Fibroblast of lung (primary cell): ENCODE data around the gene CORO7. TPM values are rescaled to one million over a fixed set of nuclear protein-coding genes. Genes with fewer than 3 reads are reported as not detected.

Experiments used
- DNase-seq, 2 donors: peaks; one replicate each; pipeline versions ENCODE4 v3.0.0 to v3.0.0-alpha.2; 2010; ENCODE audit warnings: low read depth in 2 of 2
- H2AFZ ChIP-seq: 2 replicates; pipeline ENCODE4 v1.5.1; 2012; ENCODE audit warnings: low read length, control low read depth, inconsistent platforms
- H3K27ac ChIP-seq: 2 replicates; pipeline ENCODE4 v1.5.1; 2011; ENCODE audit warnings: low read length, control low read depth; ENCODE audit not compliant: insufficient read depth
- H3K27me3 ChIP-seq: 2 replicates; pipeline ENCODE4 v1.5.1; 2011; ENCODE audit warnings: mild to moderate bottlenecking, low read length; ENCODE audit not compliant: control insufficient read depth, insufficient read depth
- H3K36me3 ChIP-seq: 2 replicates; pipeline ENCODE4 v1.5.1; 2011; ENCODE audit warnings: low read length; ENCODE audit not compliant: control insufficient read depth, insufficient read depth
- H3K4me1 ChIP-seq: 2 replicates; pipeline ENCODE4 v1.5.1; 2011; ENCODE audit warnings: low read length; ENCODE audit not compliant: control insufficient read depth, insufficient read depth; ENCODE audit errors: extremely low read depth
- H3K4me2 ChIP-seq: 2 replicates; pipeline ENCODE4 v1.5.1; 2011; ENCODE audit warnings: low read length, control low read depth; ENCODE audit not compliant: insufficient read depth; ENCODE audit errors: extremely low read depth
- H3K4me3 ChIP-seq, 4 experiments: fragments of 200-600 bp in 1 of 4; sonication (generic) in 1 of 4; replicated peaks in 1 of 4; 2 replicates each; pipeline ENCODE4 v1.5.1; 2011 to 2016; ENCODE audit warnings: low read length in 4 of 4, low read depth in 3 of 4, mild to moderate bottlenecking in 3 of 4, control low read depth in 2 of 4, inconsistent platforms in 1 of 4, mixed read lengths in 1 of 4; ENCODE audit not compliant: insufficient read depth in 1 of 4; ENCODE audit errors: control extremely low read depth in 1 of 4
- H3K79me2 ChIP-seq: 2 replicates; pipeline ENCODE4 v1.5.1; 2012; ENCODE audit warnings: mild to moderate bottlenecking, low read length, inconsistent platforms; ENCODE audit not compliant: control insufficient read depth, insufficient read depth
- H3K9ac ChIP-seq: 2 replicates; pipeline ENCODE4 v1.5.1; 2011; ENCODE audit warnings: mild to moderate bottlenecking, low read length, control low read depth; ENCODE audit not compliant: insufficient read depth
- H3K9me3 ChIP-seq: 2 replicates; pipeline ENCODE4 v1.5.1; 2012; ENCODE audit warnings: low read depth, low read length; ENCODE audit not compliant: control insufficient read depth, insufficient read depth
- H4K20me1 ChIP-seq: 2 replicates; pipeline ENCODE4 v1.5.1; 2011; ENCODE audit warnings: low read length; ENCODE audit not compliant: control insufficient read depth, insufficient read depth; ENCODE audit errors: extremely low read depth
- EZH2 ChIP-seq: IDR thresholded peaks from 2 replicates; pipeline ENCODE4 v1.5.1; 2012; ENCODE audit warnings: low read length, control low read depth, mild to moderate bottlenecking; ENCODE audit errors: missing control alignments
- polyA plus RNA-seq, 2 donors: library from polyadenylated mRNA; depleted of rRNA in 1 of 2; stranded (reverse) in 1 of 2; unstranded in 1 of 2; fragments of >200 nt; gene quantifications; 2 replicates each; pipeline ENCODE4 v1.2.1, GENCODE V29; 2011 to 2012; ENCODE audit warnings: missing spikeins in 1 of 2
- total RNA-seq: library from RNA; depleted of rRNA; stranded (reverse); fragments of >200 nt; gene quantifications from 2 replicates; pipeline ENCODE4 v1.2.1, GENCODE V29; 2014
- TF ChIP-seq, protein P1 (sequence below), 2 donors: IDR thresholded peaks in 1 of 2; conservative IDR thresholded peaks in 1 of 2; 1 replicate in 1 of 2; 2 replicates in 1 of 2; pipeline ENCODE4 v1.5.1; 2011 to 2012; ENCODE audit warnings: low read length in 2 of 2, control low read depth in 1 of 2, inconsistent platforms in 1 of 2, low read depth in 1 of 2, mild to moderate bottlenecking in 1 of 2

CORO7 gene
- total and polyA plus RNA-seq, 2 donors (not counting 1 experiment from before 2014, with no cell fraction given) = 6.1 to 11.1 TPM

DNA sequence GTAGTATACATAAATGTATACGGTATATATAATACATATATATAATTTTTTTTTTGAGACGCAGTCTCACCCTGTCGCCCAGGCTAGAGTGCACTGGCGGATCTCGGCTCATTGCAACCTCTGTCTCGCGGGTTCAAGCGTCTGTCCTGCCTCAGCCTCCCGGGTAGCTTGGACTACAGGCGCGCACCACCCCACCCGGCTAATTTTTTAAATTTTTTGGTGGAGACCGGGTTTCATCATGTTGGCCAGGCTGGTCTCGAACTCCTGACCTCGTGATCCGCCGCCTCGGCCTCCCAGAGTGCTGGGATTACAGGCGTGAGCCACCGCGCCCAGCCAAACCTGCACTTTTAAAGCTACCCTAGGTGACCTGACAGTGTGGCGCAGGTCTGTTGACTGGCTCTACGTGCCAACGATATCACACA is 66.0 kb downstream of the CORO7 start:
- Histone ChIP-seq H3K79me2 (peaks cover 39% of the 10 kb centered on the region), H3K36me3 (peaks cover 2% of the 10 kb centered on the region), H3K27me3 (no peaks in the 10 kb centered on the region), H3K4me3 (peak overlapping the region; percentile 68 to 97 (median 84)), H3K4me1 (peaks cover 4% of the 10 kb centered on the region), H3K27ac (peak overlapping the region; percentile 83), H3K9ac (peak overlapping the region; percentile 82), H4K20me1 (no peaks in the 10 kb centered on the region), H3K9me3 (no peaks in the 10 kb centered on the region), H2AFZ (peak overlapping the region; percentile 63), H3K4me2 (peak overlapping the region; percentile 88)
- no peak for DNase-seq
- TF ChIP-seq, protein P1, sequence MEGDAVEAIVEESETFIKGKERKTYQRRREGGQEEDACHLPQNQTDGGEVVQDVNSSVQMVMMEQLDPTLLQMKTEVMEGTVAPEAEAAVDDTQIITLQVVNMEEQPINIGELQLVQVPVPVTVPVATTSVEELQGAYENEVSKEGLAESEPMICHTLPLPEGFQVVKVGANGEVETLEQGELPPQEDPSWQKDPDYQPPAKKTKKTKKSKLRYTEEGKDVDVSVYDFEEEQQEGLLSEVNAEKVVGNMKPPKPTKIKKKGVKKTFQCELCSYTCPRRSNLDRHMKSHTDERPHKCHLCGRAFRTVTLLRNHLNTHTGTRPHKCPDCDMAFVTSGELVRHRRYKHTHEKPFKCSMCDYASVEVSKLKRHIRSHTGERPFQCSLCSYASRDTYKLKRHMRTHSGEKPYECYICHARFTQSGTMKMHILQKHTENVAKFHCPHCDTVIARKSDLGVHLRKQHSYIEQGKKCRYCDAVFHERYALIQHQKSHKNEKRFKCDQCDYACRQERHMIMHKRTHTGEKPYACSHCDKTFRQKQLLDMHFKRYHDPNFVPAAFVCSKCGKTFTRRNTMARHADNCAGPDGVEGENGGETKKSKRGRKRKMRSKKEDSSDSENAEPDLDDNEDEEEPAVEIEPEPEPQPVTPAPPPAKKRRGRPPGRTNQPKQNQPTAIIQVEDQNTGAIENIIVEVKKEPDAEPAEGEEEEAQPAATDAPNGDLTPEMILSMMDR (conservative IDR thresholded peaks at IDR 0.05 in 1 of 2, IDR thresholded peaks at IDR 0.05 in 1 of 2; ENCODE audit: low read depth in 1 of 2, low read length in 2 of 2) = no peak
- TF ChIP-seq EZH2 = no peak

DNA sequence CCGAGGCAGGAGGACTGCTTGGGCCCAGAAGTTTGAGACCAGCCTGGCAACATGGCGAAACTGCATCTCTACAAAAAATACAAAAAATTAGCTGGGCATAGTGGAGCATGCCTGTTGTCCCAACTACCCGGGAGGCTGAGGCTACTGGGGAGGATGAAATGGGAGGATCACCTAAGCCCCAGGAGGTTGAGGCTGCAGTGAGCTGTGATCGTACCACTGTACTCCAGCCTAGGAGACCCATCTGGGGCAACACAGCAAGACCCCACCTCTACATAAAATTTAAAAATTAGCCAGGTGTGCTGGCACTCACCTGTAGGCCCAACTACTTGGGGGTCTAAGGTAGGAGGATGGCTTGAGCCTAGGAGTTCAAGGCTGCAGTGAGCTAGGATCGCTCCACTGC is 67.1 kb downstream of the CORO7 start:
- Histone ChIP-seq H3K79me2 (peaks cover 39% of the 10 kb centered on the region), H3K27me3 (no peaks in the 10 kb centered on the region), H3K27ac (no peak overlapping the region), H3K9me3 (no peaks in the 10 kb centered on the region), H3K36me3 (peaks cover 2% of the 10 kb centered on the region), H3K9ac (no peak overlapping the region), H2AFZ (no peak overlapping the region), H3K4me3 (no peak overlapping the region), H4K20me1 (no peaks in the 10 kb centered on the region), H3K4me2 (no peak overlapping the region), H3K4me1 (peaks cover 4% of the 10 kb centered on the region)
- no peak for DNase-seq
- TF ChIP-seq, protein P1 (conservative IDR thresholded peaks at IDR 0.05 in 1 of 2, IDR thresholded peaks at IDR 0.05 in 1 of 2; ENCODE audit: low read depth in 1 of 2, low read length in 2 of 2) = no peak
- TF ChIP-seq EZH2 = no peak

DNA sequence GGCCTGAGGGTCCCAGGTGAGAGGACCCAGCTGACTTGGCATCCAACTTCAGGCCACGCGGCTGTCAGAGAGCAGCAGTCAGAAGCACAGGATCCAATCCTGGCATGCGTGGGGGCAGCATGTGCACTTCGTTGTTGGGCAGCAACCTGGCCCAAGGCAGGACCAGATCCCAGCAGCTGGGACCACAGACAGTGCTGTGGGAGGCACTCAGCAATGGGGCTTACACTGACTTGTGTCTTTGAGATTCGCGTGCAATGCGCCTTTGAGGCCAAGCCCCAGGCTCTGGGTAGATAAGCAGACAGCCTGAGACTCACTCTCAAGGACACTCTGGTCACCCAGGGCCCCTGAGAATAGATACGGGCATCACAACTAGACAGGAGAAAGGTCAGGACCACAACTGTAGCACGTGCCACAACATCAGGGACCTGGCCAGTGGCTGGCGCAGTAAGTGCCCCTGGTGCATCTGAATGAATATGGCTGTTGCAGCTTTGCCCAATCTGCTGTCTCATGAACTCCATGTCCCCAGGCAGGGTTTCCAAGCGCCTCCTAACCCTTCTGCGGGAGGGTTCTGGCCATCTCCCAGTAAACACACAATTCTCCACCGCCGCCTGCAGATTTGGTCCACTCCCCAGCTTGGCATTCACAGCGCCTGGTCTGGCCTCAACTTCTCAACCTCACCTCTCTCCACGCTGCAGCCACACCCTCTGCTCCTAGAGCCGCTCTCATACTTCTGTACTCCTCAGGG is 68.5 kb downstream of the CORO7 start:
- Histone ChIP-seq H3K27ac (no peak overlapping the region), H3K27me3 (no peaks in the 10 kb centered on the region), H3K79me2 (peaks cover 50% of the 10 kb centered on the region), H3K4me2 (peak overlapping the region; percentile 25), H2AFZ (no peak overlapping the region), H4K20me1 (no peaks in the 10 kb centered on the region), H3K36me3 (peaks cover 2% of the 10 kb centered on the region), H3K9ac (no peak overlapping the region), H3K4me1 (peaks cover 4% of the 10 kb centered on the region), H3K4me3 (no peak overlapping the region), H3K9me3 (no peaks in the 10 kb centered on the region)
- TF ChIP-seq, protein P1 (conservative IDR thresholded peaks at IDR 0.05 in 1 of 2, IDR thresholded peaks at IDR 0.05 in 1 of 2; ENCODE audit: low read depth in 1 of 2, low read length in 2 of 2) = no peak
- TF ChIP-seq EZH2 = no peak
- no peak for DNase-seq
